ENCODE measurements around the gene ITPR1.

Gene ITPR1

GRCh38 chr3:4776980-4777581 is 283.9 kb downstream of the ITPR1 start:
- DNase-seq (ENCODE audit: low read depth in 2 of 2), result peak in 1 of 2 donors; percentile 4

DNA sequence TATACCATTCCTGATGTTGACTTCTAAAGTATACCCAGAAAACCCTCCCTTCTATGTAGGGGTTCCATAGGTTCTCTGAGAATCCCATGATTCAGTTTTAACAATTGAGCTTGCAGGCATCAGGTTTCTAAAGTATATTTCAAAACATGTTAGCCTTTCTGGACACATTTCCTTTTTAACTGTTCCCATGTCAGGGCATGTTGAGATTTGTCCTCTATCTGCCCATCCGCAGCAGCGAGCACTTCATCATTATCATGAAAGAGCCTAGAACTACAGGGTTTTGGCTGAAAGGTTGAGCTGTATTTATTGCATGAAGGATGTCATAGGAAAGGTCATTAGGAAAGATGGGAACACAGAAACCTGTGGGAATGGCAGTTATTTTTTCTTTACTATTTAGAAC is 285.0 kb downstream of the ITPR1 start:
- no peak for DNase-seq (ENCODE audit: low read depth in 2 of 2)

- DNase-seq (ENCODE audit: low read depth in 2 of 2), result no peak
Observed at GRCh38 chr3:4778740-4779139, 285.6 kb downstream of the ITPR1 start.

- DNase-seq (ENCODE audit: low read depth in 2 of 2), result no peak
Observed at GRCh38 chr3:4780545-4780957, 287.4 kb downstream of the ITPR1 start.

GRCh38 chr3:4782095-4782494 is 288.9 kb downstream of the ITPR1 start:
- no peak for DNase-seq (ENCODE audit: low read depth in 2 of 2)

DNA sequence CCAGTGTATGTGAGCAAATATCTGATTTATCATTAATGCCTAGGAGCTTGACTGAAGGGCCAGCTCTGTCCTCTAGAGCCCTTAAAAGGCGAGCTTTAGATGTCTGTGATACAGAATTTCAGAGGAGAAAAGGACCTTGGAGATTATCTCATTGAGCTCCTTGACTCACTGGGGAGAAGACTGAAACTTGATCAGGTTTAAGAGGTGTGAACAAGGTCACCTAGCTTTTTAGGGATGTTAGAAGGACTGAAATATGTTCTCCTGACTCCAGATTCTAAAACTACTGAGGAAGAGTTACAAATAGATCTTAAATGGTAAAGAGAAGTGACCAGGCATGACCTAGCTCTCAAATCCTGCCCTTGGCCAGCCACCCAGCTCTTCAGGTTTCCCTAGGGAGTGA is 292.4 kb downstream of the ITPR1 start:
- DNase-seq (ENCODE audit: low read depth in 2 of 2), result no peak

DNA sequence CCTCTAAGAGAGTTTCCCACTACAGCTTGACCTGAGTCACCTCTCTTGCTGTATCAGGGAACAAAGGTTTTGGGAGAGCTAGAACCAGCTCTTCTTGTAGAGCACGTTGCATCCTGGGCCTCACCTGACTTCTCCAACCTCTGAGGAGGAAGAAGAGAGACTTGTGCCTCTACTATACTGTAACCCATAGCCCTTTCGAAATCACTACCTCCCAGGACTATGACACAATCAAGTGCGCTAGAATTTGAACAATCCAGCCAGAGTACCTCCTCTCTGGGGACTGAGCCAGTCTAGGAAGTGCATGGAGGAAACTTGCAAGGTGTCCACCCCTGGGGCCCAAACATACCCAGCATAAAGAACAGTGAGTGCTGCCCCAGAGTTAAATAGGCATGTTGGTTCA is 293.3 kb downstream of the ITPR1 start:
- DNase-seq (ENCODE audit: low read depth in 2 of 2), result no peak

DNA sequence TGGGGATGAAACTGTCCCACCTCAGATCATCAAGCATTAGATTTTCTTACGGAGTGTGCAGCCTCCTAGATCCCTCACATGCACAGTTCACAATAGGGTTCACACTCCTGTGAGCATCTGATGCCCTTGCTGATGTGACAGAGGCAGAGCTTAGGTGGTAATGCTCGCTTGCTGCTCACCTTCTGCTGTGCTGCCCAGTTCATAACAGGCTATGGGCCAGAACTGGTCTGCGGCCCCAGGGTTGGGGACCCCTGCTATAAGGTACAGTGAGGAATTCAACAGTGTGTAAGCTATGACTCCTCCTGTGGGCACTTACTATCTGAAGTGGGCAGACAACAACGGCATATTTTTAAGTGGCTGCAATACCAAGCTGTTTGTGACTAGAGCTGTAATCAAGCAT is 298.2 kb downstream of the ITPR1 start:
- no peak for DNase-seq (ENCODE audit: low read depth in 2 of 2)

DNA sequence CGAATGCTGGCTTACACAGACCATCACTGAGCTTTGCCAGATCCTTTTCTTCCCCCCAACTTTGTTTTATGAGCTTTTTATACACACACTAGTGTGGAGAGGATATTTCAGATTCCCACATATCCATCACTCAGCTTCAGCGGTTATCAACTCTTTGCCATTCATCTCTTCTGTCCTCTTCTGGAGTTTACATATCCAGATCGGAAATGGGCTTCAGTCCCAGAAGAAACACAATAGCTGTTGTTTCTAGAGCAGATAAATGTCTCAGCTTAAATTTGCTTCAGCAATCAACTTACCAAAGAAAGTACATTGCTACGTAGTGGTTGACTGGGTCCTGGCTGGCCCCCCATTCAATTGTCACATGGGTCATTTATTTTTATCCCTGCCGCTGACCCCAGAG is 300.2 kb downstream of the ITPR1 start:
- no peak for DNase-seq (ENCODE audit: low read depth in 2 of 2)

DNA sequence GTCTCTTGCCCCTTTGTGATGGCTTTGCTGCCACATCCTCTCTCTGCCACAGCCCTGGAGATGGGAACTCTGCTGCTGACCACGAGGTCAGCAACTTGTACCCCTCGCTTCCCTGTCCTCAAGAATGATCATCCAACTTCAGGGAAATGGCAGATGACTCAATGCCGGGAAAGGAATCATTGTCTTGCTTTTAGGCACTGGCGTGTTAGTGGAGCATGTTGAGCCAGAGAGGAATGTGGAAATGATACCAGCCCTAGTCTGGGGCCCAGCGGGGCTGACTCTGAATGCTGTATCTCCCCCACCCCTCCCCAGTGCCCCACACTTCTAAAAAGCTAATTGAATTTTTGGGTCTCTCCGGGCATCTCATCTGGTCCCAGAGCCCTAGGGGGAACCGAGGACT is 301.2 kb downstream of the ITPR1 start:
- no peak for DNase-seq (ENCODE audit: low read depth in 2 of 2)

DNA sequence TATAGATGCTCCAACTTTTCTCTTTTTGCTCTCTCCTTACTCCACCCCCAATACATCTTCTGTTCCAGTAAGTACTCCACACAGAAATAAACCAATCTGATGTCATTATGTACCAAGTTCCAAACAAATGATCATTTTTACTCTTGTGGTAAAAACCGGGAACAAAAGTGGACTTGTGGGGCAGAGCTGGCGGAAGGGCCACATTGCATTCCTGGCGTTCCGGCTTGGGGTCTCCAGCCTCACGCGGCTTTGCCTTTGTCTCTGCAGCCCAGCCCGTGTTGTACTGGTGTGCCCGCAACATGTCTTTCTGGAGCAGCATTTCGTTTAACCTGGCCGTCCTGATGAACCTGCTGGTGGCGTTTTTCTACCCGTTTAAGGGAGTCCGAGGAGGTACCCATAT is 301.6 kb downstream of the ITPR1 start:
- no peak for DNase-seq (ENCODE audit: low read depth in 2 of 2)

DNA sequence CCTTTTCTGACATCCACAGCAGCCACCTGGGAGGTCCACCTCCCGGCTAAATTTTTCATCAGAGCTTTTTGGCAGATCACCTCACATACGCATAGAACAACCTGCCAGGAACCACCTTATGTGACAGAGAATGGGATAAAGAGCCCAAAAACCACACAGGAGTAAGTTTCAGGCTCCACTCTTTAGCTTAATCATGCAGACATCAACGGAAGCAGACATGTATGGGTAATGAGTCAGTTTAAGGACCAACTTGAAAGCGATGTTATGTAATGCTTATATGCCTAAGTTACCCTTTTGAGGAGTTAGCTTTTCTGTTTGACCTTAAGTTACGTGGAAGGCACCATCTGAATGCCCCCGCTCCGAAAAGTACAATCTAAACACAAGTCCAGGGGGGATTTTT is 302.8 kb downstream of the ITPR1 start:
- DNase-seq (ENCODE audit: low read depth in 2 of 2), result no peak

- DNase-seq (ENCODE audit: low read depth in 2 of 2), result no peak
Observed at GRCh38 chr3:4797201-4797705, 304.1 kb downstream of the ITPR1 start.

GRCh38 chr3:4799266-4800256 is 306.4 kb downstream of the ITPR1 start:
- no peak for DNase-seq (ENCODE audit: low read depth in 2 of 2)

DNA sequence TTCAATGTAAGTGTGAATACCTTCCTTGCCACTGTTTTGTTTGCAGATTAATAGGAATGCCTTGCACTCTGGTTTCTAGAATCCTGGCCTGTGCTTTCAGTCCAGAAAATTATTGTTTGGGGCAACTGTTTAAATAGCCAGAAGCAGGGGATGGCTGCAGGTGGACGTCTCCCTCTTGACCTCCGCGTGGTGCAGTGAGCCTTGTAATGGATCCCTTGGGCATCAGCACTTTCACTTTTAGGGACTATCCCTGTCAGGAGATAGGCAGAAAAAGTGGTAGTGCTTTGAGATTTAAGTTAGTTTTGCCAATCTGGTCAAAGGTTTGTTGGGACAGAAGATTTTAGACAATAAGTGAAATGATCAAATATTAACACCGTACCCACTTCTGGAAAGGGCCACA is 307.4 kb downstream of the ITPR1 start:
- DNase-seq (ENCODE audit: low read depth in 2 of 2), result no peak

DNA sequence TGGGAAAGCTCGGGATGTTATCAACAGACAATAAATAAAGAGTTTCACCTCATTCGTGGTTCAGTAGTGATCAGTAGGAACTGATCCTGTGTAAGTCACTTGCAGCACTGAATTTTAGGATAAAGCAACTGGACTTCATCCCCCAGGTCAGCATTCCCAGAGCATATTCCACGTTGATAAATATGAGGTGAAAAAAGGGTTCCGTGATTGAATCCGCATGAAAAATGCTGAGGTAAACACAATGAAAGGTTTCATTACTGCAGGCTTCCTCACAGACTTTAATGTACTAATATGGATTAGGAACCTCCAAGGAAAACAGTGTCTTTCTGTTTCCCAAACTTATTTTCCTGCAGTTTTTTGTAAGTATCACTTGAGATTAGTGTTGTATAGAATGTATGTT is 308.7 kb downstream of the ITPR1 start:
- DNase-seq (ENCODE audit: low read depth in 2 of 2), result no peak

- no peak for DNase-seq (ENCODE audit: low read depth in 2 of 2)
Observed at GRCh38 chr3:4802903-4803302, 309.8 kb downstream of the ITPR1 start.

GRCh38 chr3:4804161-4805058 is 311.3 kb downstream of the ITPR1 start:
- DNase-seq (ENCODE audit: low read depth in 2 of 2), result no peak

DNA sequence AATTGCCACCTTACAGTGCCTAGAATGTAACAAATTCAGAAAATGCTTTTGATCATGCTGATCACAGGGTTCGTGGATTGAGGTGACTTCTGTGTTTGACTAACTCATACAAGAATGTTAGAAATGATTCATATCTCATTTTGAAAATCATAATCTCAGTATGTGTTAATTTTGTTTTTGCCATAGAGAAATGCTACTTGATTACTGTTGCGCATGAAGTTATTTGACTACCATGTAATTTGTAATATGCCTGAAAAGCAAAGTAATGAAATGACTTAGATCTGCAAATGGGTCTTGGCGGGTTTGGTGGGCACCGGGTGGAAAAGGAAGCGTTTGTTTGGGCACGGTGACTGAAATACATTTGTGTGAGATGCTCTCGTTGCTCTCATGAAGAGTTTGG is 312.5 kb downstream of the ITPR1 start:
- no peak for DNase-seq (ENCODE audit: low read depth in 2 of 2)

GRCh38 chr3:4806535-4807108 is 313.5 kb downstream of the ITPR1 start:
- DNase-seq (ENCODE audit: low read depth in 2 of 2), result no peak

GRCh38 chr3:4807381-4808280 is 314.5 kb downstream of the ITPR1 start:
- no peak for DNase-seq (ENCODE audit: low read depth in 2 of 2)
